M059J (cell line): Measurements from ENCODE around the gene MET. TPM values are rescaled to one million over a fixed set of nuclear protein-coding genes. Genes with fewer than 3 reads are reported as not detected.
"Not testable (repeated sequence)": the region's sequence is repeated elsewhere in the genome, so short reads cannot be mapped to it uniquely, and the experiment has no call there.

Experiments
- DNase-seq: peaks from one replicate; pipeline ENCODE4 v3.0.0-alpha.2; 2012; ENCODE audit warnings: low read depth
- total RNA-seq: library from RNA; depleted of rRNA; stranded (reverse); fragments of >200 nt; shearing (Covaris generic); gene quantifications from 2 replicates; pipeline ENCODE4 v1.2.3, GENCODE V29; 2014; rRNA removed

MET gene
- 131 and 199 TPM in 2 replicates for total RNA-seq

- DNase-seq = peak; percentile 92
Observed at GRCh38 chr7:116671681-116672595, at the start of gene MET. Gene MET (plus strand): TSS chr7:116672196. CDS start chr7:116699085, 26,889 bp downstream.

GRCh38 chr7:116626886-116627285 is 45.1 kb upstream of the MET start:
- DNase-seq = no peak

- DNase-seq = peak; percentile 57
Observed at GRCh38 chr7:116629051-116629463, 42.9 kb upstream of the MET start.

GRCh38 chr7:116630357-116630756 is 41.6 kb upstream of the MET start:
- peak; percentile 25 for DNase-seq

- DNase-seq = peak; percentile 97
Observed at GRCh38 chr7:116630932-116631671, 40.9 kb upstream of the MET start.

- DNase-seq = no peak
Observed at GRCh38 chr7:116631676-116632075, 40.3 kb upstream of the MET start.

- peak; percentile 55 for DNase-seq
Observed at GRCh38 chr7:116632384-116632783, 39.6 kb upstream of the MET start.

GRCh38 chr7:116633131-116633988 is 38.6 kb upstream of the MET start:
- peak; percentile 63 for DNase-seq

- DNase-seq = no peak
Observed at GRCh38 chr7:116636997-116637396, 35.0 kb upstream of the MET start.

- not testable (repeated sequence) for DNase-seq
Observed at GRCh38 chr7:116638592-116638991, 33.4 kb upstream of the MET start.

GRCh38 chr7:116641551-116642153 is 30.3 kb upstream of the MET start:
- DNase-seq = no peak

GRCh38 chr7:116643148-116643547 is 28.8 kb upstream of the MET start:
- not testable (repeated sequence) for DNase-seq

- no peak for DNase-seq
Observed at GRCh38 chr7:116644628-116645027, 27.4 kb upstream of the MET start.

- no peak for DNase-seq
Observed at GRCh38 chr7:116647290-116647689, 24.7 kb upstream of the MET start.

GRCh38 chr7:116647861-116648260 is 24.1 kb upstream of the MET start:
- DNase-seq = no peak

- DNase-seq = no peak
Observed at GRCh38 chr7:116650436-116650835, 21.6 kb upstream of the MET start.

GRCh38 chr7:116652793-116653192 is 19.2 kb upstream of the MET start:
- peak; percentile 74 for DNase-seq

GRCh38 chr7:116653204-116653603 is 18.8 kb upstream of the MET start:
- DNase-seq = peak; percentile 95

GRCh38 chr7:116653646-116654045 is 18.4 kb upstream of the MET start:
- peak; percentile 28 for DNase-seq

GRCh38 chr7:116659248-116659647 is 12.7 kb upstream of the MET start:
- DNase-seq = not testable (repeated sequence)

- DNase-seq = no peak
Observed at GRCh38 chr7:116661865-116662264, 10.1 kb upstream of the MET start.
